GM19193 (cell line): ENCODE results near the gene HSD17B2.

Experiments
- POLR2A ChIP-seq: IDR thresholded peaks from 4 replicates; pipeline ENCODE4 v1.6.1; 2011; ENCODE audit not compliant: insufficient read depth, insufficient read length; ENCODE audit errors: extremely low read depth

The HSD17B2 gene

GRCh38 chr16:82010649-82011048 lies 24.4 kb upstream of the HSD17B2 start:
- no peak for TF ChIP-seq POLR2A

GRCh38 chr16:82011199-82011641 lies 23.8 kb upstream of the HSD17B2 start, which contains the start of gene SDR42E1:
SDR42E1 (minus strand) TSS chr16:82011470; CDS start chr16:82000858, 10,612 bp downstream.
- peak; percentile 62 for TF ChIP-seq POLR2A

- no peak for TF ChIP-seq POLR2A
Measured at GRCh38 chr16:82013139-82013538, 21.9 kb upstream of the HSD17B2 start.

- TF ChIP-seq POLR2A: no peak
Measured at GRCh38 chr16:82016263-82016662, 18.8 kb upstream of the HSD17B2 start.

GRCh38 chr16:82016964-82017363 lies 18.1 kb upstream of the HSD17B2 start:
- no peak for TF ChIP-seq POLR2A

GRCh38 chr16:82017911-82018568 lies 17.0 kb upstream of the HSD17B2 start:
- no peak for TF ChIP-seq POLR2A

- no peak for TF ChIP-seq POLR2A
Measured at GRCh38 chr16:82019535-82019934, 15.5 kb upstream of the HSD17B2 start.

- TF ChIP-seq POLR2A: no peak
Measured at GRCh38 chr16:82020051-82020450, 15.0 kb upstream of the HSD17B2 start.

- TF ChIP-seq POLR2A: no peak
Measured at GRCh38 chr16:82023206-82023605, 11.8 kb upstream of the HSD17B2 start.

GRCh38 chr16:82024316-82024715 lies 10.7 kb upstream of the HSD17B2 start:
- no peak for TF ChIP-seq POLR2A

GRCh38 chr16:82024883-82025282 lies 10.2 kb upstream of the HSD17B2 start:
- TF ChIP-seq POLR2A: no peak

GRCh38 chr16:82027629-82028064 lies 7.4 kb upstream of the HSD17B2 start:
- no peak for TF ChIP-seq POLR2A

GRCh38 chr16:82031116-82032084 lies 3.7 kb upstream of the HSD17B2 start:
- TF ChIP-seq POLR2A: no peak

GRCh38 chr16:82033006-82033405 lies 2.0 kb upstream of the HSD17B2 start:
- TF ChIP-seq POLR2A: no peak

GRCh38 chr16:82033683-82034300 lies 1.3 kb upstream of the HSD17B2 start:
- TF ChIP-seq POLR2A: no peak
